Mucosa of rectum (tissue), 2 donors: ENCODE measurements around the gene TLR3.

Source experiments
- H3K27ac ChIP-seq, 2 donors: one replicate each; pipeline ENCODE4 v1.7.0; 2013; ENCODE audit warnings: inconsistent platforms in 2 of 2, low read depth in 2 of 2, low read length in 2 of 2
- H3K27me3 ChIP-seq, 2 donors: one replicate each; pipeline ENCODE4 v1.7.0; 2013; ENCODE audit warnings: low read length in 2 of 2; ENCODE audit not compliant: control insufficient read depth in 2 of 2, insufficient read depth in 2 of 2
- H3K36me3 ChIP-seq, 2 donors: one replicate each; pipeline ENCODE4 v1.7.0; 2013; ENCODE audit warnings: low read length in 2 of 2; ENCODE audit not compliant: control insufficient read depth in 2 of 2, insufficient read depth in 2 of 2
- H3K4me1 ChIP-seq, 2 donors: one replicate each; pipeline ENCODE4 v1.7.0; 2013; ENCODE audit warnings: low read length in 2 of 2, mild to moderate bottlenecking in 1 of 2; ENCODE audit not compliant: control insufficient read depth in 2 of 2, insufficient read depth in 2 of 2
- H3K4me3 ChIP-seq, 2 donors: one replicate each; pipeline ENCODE4 v1.7.0; 2013; ENCODE audit warnings: low read length in 2 of 2
- H3K9ac ChIP-seq, 2 donors: one replicate each; pipeline ENCODE4 v1.7.0; 2013; ENCODE audit warnings: low read length in 2 of 2, low read depth in 1 of 2, mild to moderate bottlenecking in 1 of 2
- H3K9me3 ChIP-seq, 2 donors: one replicate each; pipeline ENCODE4 v1.7.0; 2013; ENCODE audit warnings: low read length in 2 of 2; ENCODE audit not compliant: control insufficient read depth in 2 of 2
- donor health status: healthy.
- donor health status: Normal muscosa, but diverticular disease.

The TLR3 gene

DNA sequence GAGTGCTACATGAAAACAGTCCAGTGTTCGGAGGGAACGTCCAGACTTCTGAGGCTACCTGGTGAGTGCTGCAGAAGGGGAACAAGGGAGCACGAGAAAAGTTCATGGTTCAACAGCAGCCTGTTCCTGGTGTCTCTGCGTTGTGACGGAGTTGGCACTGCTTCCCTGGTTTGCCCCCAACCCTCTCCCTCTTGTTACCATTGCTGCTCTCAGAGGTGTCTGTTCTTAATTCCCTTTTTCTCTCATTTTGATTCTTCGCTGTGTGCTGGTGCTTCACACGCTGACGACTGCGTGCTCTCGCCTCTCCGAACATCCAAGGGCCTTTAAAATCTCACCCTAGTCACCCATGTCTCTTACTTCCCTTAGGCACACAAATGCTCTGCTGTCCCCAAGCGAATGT, 34.0 kb downstream of the TLR3 start:
- Histone ChIP-seq H3K36me3 (no peaks in the 10 kb centered on the region), H3K4me1 (peaks cover 4 to 13% of the 10 kb centered on the region in 2 donors)

DNA sequence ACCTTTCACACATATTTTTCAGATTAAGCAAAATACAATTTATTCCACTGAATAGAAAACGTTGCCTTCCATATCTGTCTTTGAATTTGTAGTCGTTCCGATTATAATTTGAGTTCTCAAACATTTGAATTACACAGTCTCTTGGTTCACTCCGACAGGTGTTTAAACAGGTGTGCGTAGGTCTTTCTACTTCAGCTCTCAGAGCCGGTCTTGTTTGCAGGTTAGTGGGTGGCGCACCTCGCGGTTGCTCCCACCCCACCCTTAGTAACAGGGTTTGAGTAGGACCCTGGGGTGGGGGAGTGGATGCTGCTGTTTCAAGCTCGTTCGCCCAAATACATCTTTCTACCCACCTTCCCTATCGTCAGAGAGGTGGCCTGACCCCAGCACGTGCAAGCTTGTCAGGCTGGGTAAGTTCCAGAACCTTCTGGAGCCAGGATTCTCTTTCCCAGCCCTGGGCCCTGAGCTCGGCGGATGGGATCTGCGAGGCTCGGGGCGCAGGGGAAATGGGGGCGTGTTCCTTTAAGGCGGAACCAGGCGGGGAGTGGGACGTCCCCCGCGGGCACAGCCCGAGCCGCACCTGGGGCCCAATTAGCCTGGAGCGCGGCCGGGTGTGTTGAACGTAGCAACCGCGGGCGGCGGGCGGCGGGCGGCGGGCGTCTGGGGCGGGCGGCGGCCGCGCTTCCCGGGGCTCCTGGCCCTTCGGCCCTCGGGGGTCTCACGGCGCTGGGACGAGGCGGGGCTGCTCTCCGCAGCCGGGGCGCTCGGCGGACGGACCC, 35.3 kb downstream of the TLR3 start, which contains the start of gene FAM149A:
Gene FAM149A, plus strand, starts transcription at position 591 of the 776 bp plus-strand sequence.
- Histone ChIP-seq H3K27me3 (no peaks in the 10 kb centered on the region), H3K9me3 (no peaks in the 10 kb centered on the region), H3K4me3 (peak within 1 kb of the TSS; percentile 71), H3K9ac (peak within 1 kb of the TSS; percentile 65 to 84), H3K36me3 (no peaks in the 10 kb centered on the region), H3K27ac (peak within 1 kb of the TSS; percentile 54 to 63), H3K4me1 (peaks cover 4 to 13% of the 10 kb centered on the region in 2 donors)

More for the DNA sequence above, 34.0 kb downstream of the TLR3 start:
- Histone ChIP-seq H3K4me3 (no peak overlapping the region), H3K9me3 (no peaks in the 10 kb centered on the region), H3K9ac (no peak overlapping the region), H3K27me3 (no peaks in the 10 kb centered on the region), H3K27ac (no peak overlapping the region)

DNA sequence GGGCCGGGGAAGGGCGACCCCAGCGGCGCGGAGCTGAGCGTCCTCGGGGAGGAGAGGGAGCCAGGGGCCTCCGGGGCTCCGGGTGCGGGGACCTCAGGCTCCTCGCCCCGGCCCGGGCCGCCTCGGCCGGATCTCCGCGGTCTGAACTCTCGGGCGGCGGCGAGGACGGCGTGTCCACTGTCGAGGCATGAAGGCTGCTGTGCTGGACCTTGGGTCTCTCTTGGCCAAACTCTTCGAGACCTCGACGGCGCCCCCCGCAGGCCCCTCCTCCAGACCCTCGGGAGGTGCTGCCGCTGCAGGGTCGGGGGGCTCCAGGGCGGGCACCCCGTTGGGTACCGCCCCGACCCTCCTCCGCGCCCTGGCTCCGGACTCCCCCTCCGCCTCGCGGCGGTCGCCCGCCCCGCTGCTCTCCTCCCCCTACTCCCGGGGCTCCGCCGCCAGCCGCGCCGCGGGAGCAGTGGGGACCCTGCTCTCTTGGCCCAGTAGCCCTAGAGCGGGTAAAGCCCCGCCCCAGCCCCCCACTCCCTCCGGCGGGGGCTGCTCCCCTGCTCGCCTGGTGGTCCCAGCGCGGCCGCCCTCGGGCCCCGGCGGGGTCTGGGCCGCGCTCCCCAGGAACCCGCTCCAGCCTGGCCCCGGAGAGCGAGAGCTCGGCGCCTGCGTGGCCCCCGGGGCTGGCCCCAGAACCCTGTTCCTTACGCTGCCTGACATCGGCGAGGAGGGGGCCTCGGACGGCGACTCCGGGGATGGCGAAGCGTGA, 36.1 kb downstream of the TLR3 start:
- Histone ChIP-seq H3K27ac (peak overlapping the region; percentile 54 to 63), H3K4me3 (peak overlapping the region; percentile 71), H3K27me3 (no peaks in the 10 kb centered on the region), H3K9me3 (no peaks in the 10 kb centered on the region), H3K9ac (peak overlapping the region; percentile 65 to 84), H3K4me1 (peaks cover 4 to 13% of the 10 kb centered on the region in 2 donors), H3K36me3 (no peaks in the 10 kb centered on the region)

DNA sequence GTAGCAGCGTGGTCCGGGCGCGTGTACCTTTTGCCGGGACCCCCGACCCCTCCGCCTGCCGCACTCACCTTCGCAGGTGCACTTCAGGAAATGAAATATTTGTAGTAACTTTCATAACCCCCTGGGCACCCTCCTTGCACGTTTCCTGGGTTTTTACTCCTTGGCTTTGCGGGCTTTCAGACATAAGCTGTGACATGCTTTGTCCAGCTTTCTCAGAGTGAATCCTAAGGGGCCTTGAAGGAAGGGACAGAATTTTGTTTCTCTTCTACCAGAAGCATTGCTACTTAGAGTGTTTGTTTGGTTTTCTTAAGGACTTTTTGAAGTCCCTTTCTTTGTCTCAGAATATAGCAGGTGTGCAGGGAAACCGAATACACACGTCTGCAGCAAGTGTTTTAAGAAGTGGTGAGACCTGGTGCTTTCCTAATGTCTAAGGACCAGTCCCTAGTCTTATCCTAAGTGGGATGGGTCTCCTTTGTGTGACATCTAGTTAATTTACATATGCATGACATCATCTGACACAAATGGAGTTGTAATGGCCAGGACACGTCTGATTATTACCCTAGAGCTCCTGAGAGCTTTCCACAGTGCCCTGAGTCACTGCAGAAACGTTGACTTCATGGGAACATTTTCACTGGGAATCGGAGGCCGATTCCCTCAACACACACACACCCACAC, 36.8 kb downstream of the TLR3 start:
- Histone ChIP-seq H3K27ac (peak overlapping the region; percentile 54 to 63), H3K27me3 (no peaks in the 10 kb centered on the region), H3K4me3 (peak overlapping the region; percentile 71), H3K36me3 (no peaks in the 10 kb centered on the region), H3K4me1 (peaks cover 4 to 13% of the 10 kb centered on the region in 2 donors), H3K9ac (peak overlapping the region; percentile 65 to 84), H3K9me3 (no peaks in the 10 kb centered on the region)

DNA sequence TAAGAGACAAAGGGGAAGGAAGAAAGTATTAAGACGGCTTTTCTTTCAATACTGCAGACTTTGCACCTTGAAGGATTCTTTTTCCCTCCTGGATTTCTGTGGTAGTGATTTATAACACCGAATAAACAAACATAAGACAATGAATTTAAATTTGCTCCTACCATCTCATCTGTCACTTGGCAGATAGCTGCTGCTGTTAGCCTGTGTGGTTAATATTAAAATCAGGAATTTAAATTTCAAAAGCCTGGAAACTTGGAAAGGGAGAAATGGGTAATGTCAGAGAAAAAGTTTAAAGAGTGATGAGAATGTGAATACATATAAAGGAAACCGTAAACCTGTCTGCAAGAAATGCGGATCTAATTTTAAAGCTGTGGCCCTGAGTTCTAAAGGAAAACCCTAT, 39.0 kb downstream of the TLR3 start:
- Histone ChIP-seq H3K4me3 (no peak overlapping the region), H3K27me3 (no peaks in the 10 kb centered on the region), H3K27ac (no peak overlapping the region), H3K9ac (no peak overlapping the region), H3K36me3 (no peaks in the 10 kb centered on the region), H3K9me3 (no peaks in the 10 kb centered on the region), H3K4me1 (peaks cover 4 to 13% of the 10 kb centered on the region in 2 donors)

DNA sequence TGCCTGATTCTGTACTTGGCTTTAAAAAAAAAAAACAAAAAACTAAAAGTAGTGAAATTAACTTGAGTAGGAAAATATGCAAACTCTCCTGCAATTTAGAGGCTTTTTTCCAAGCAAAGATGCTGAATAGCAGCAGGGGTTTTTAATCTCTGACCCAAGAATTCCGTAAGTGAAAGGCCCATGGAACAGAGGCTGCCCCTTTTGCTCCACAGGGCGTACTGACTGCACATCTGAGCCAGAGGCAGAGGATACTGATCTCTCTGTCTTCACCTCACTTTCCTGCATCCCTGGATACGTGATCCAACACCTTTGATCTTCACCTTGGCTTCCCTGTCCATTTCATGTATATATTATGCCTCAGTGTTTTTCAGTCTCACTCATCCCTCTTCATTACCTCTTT, 39.4 kb downstream of the TLR3 start:
- H3K36me3 ChIP-seq = no peaks in the 10 kb centered on the region
- H3K9ac ChIP-seq = no peak overlapping the region
- no peak overlapping the region for H3K27ac ChIP-seq
- peaks cover 4 to 13% of the 10 kb centered on the region in 2 donors for H3K4me1 ChIP-seq
- no peaks in the 10 kb centered on the region for H3K27me3 ChIP-seq
- no peak overlapping the region for H3K4me3 ChIP-seq
- H3K9me3 ChIP-seq = no peaks in the 10 kb centered on the region

DNA sequence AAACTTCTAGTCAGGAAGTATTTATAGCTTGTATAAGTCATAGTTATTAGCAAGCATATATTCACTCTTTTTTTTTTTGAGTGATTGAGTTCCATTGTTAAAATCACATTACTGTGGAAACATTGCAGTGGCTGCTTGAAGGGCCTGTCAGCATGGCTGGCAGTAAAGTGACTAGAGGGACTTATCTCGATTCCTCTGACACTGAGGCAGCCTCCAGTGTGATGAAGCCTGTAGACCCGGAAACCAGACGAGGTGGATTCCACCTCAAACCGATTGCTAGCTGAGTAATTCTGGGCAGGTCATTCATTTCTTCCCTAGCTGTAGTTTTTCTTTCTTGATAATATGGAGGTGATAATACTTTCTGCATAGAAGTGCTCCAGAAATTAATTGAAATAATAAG, 40.3 kb downstream of the TLR3 start:
- H3K27me3 ChIP-seq = no peaks in the 10 kb centered on the region
- H3K36me3 ChIP-seq = no peaks in the 10 kb centered on the region
- H3K4me3 ChIP-seq = no peak overlapping the region
- peaks cover 2 to 10% of the 10 kb centered on the region in 2 donors for H3K4me1 ChIP-seq
- no peaks in the 10 kb centered on the region for H3K9me3 ChIP-seq
- no peak overlapping the region for H3K9ac ChIP-seq
- H3K27ac ChIP-seq = no peak overlapping the region

DNA sequence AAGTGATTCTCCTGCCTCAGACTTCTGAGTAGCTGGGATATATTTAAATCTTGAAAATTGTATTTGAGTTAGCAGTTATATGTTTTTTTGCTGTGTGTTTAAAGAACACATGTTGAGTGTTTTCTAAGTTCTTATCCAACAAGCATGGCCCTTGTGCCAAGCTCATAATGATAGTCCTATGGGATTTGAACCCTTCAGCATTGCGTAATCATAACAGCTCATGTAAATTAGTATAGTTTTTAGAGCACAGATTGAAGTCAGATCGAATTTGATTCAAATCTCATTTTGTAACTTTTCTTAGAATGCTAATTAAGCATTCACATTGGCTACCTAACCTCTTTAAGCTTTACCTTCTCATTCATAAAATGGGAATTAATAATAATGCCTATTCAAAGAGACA, 47.7 kb downstream of the TLR3 start:
- Histone ChIP-seq H3K9ac (no peak overlapping the region), H3K36me3 (no peaks in the 10 kb centered on the region), H3K4me3 (no peak overlapping the region)

DNA sequence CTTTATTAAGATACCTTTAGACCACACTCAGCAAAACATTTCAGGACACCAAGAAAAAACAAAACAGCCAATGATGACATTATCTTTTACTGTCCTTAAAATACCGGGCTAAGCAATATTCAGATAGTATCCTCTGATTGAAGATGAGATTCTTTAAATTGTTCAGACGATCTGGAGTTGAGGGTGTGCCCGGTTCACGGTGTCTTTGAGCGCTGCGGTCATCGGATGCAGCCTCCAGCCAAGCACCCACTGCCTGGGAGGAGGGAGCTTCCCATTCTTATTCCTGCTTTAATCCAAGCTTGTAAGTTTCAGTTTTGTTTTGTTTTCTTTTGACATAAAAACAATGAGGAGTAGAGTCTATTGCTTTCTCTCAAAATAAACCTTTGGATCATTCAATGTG, 49.6 kb downstream of the TLR3 start:
- H3K36me3 ChIP-seq = no peaks in the 10 kb centered on the region
- no peak overlapping the region for H3K27ac ChIP-seq
- H3K4me3 ChIP-seq = no peak overlapping the region
- H3K27me3 ChIP-seq = no peaks in the 10 kb centered on the region
- H3K4me1 ChIP-seq = no peaks in the 10 kb centered on the region
- no peak overlapping the region for H3K9ac ChIP-seq
- H3K9me3 ChIP-seq = no peaks in the 10 kb centered on the region

More for the DNA sequence above, 47.7 kb downstream of the TLR3 start:
- H3K9me3 ChIP-seq = no peaks in the 10 kb centered on the region
- H3K4me1 ChIP-seq = no peaks in the 10 kb centered on the region
- no peak overlapping the region for H3K27ac ChIP-seq
- no peaks in the 10 kb centered on the region for H3K27me3 ChIP-seq

DNA sequence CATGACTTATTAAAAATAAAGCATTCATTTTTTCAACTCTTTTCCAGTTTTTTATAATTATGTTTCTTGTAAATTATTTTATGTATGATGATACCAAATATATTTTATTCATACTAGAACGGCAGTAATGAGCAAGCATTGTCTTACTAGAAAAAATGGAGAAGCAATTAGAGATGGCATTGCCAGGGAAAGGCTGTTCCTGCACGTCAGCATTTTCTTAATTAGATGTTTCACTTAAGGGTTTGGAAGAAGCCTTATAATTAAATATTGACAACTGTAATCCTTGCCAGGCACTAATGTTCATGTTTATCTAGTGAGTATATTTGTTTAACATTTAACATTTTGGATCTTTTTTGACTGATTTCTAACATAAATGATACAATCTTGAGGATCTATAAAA, 52.1 kb downstream of the TLR3 start:
- no peaks in the 10 kb centered on the region for H3K9me3 ChIP-seq
- no peak overlapping the region for H3K4me3 ChIP-seq
- no peaks in the 10 kb centered on the region for H3K27me3 ChIP-seq
- no peak overlapping the region for H3K27ac ChIP-seq
- no peaks in the 10 kb centered on the region for H3K36me3 ChIP-seq
- H3K9ac ChIP-seq = no peak overlapping the region
- H3K4me1 ChIP-seq = no peaks in the 10 kb centered on the region
